Central memory CD8-positive, alpha-beta T cell (primary cell): Measurements from ENCODE around the gene SEC14L6.
"Not testable (repeated sequence)": the region's sequence is repeated elsewhere in the genome, so short reads cannot be mapped to it uniquely, and the experiment has no call there.

Experiments
- ATAC-seq: fragments of 150-1000 bp; cut with Tn5 transposase; replicated peaks from 2 replicates; pipeline ENCODE4 v1.10.0; 2022; ENCODE audit warnings: mild to moderate bottlenecking, moderate FRiP score, moderate number of reproducible peaks; ENCODE audit not compliant: poor library complexity, severe bottlenecking; ENCODE audit errors: extremely low read depth
- DNase-seq, 2 donors: peaks; one replicate each; pipeline ENCODE4 v3.0.0; 2021; ENCODE audit warnings: low spot score in 2 of 2
- H3K27ac Mint-ChIP-seq: one replicate; pipeline ENCODE4 v1.8.0; 2022; ENCODE audit warnings: low read depth, mild to moderate bottlenecking, moderate library complexity, mixed read lengths
- H3K27me3 Mint-ChIP-seq: one replicate; pipeline ENCODE4 v1.8.0; 2022; ENCODE audit warnings: mixed read lengths
- H3K36me3 Mint-ChIP-seq: one replicate; pipeline ENCODE4 v1.8.0; 2022; ENCODE audit warnings: mild to moderate bottlenecking, moderate library complexity, mixed read lengths; ENCODE audit not compliant: insufficient read depth
- H3K4me1 Mint-ChIP-seq: one replicate; pipeline ENCODE4 v1.8.0; 2022; ENCODE audit warnings: mixed read lengths
- H3K4me3 Mint-ChIP-seq: one replicate; pipeline ENCODE4 v1.8.0; 2022; ENCODE audit warnings: mild to moderate bottlenecking, moderate library complexity, mixed read lengths
- H3K9me3 Mint-ChIP-seq: one replicate; pipeline ENCODE4 v1.8.0; 2022; ENCODE audit warnings: mixed read lengths

SEC14L6 gene

DNA sequence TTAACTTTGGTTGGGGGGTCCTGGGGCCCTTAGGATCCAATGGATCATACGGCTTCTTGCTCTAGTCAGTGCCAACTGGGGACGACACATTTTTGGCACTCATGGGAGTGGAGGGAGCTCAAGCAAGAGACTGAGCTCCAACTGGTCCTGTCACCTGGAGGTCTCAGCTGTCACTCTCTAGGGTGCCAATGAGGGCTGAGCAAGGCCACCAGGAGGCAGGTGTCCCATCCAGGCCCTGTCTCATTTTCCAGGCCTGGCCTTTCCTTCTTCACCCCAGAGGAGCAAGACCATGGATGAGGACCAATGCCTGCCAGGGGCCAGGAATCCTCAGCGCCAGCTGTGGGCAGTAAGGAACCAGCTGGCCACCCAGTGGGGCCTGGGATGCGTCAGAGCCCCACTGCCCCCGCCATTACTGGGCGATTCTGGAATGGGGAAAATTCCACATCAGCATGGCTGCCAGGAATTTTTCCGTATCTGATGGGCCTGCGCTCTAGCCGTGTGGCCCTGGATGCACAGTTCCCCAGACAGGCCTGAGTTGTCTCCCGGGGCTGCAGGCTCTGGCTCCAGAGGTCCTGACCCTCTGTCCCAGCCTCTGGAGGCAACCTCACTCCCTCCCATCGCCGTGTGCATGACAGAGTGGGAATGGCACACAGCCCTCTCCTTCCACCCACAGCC is 28.6 kb upstream of the SEC14L6 start:
- Mint-ChIP-seq H3K4me3 (no peak overlapping the region), H3K27me3 (no peaks in the 10 kb centered on the region), H3K36me3 (peaks cover 34% of the 10 kb centered on the region), H3K27ac (no peak overlapping the region), H3K9me3 (no peaks in the 10 kb centered on the region), H3K4me1 (no peaks in the 10 kb centered on the region)
- ATAC-seq (no peak), DNase-seq (no peak)

- DNase-seq (no peak), ATAC-seq (no peak)
- no peak within 1 kb of the TSS for H3K27ac Mint-ChIP-seq
- H3K4me1 Mint-ChIP-seq: no peaks in the 10 kb centered on the region
- H3K36me3 Mint-ChIP-seq: peaks cover 28% of the 10 kb centered on the region
- H3K27me3 Mint-ChIP-seq: no peaks in the 10 kb centered on the region
- H3K4me3 Mint-ChIP-seq: no peak within 1 kb of the TSS
- H3K9me3 Mint-ChIP-seq: no peaks in the 10 kb centered on the region
Observed at GRCh38 chr22:30574095-30574981, 27.8 kb upstream of the SEC14L6 start, which contains the start of gene GAL3ST1. Gene GAL3ST1 (minus strand): TSS chr22:30574665. CDS start chr22:30557392, 17,273 bp downstream.

DNA sequence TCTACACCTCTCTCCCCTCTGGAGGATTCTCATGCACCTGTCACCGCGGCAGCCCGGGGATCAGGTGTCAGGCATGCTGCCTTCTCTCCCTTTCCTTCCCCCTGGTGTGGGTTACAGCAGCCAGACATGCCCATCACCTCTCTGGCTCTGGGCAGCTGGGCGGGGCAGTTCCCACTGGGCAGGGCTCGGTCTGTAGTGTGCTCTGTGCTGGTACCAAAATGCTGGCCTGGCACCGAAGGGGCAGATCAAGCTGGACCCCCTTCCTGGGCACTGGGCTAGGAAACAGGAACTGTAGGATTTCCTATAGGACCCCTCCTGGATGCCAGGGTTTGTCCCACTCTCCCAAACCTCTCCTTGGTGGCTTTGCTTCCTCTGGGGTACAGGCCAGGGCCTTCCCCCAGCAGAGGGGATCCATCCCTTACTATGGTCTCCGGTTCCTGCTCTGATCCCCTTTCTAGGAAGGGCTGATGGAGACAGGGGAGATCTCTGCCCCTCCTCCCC is 27.1 kb upstream of the SEC14L6 start:
- Mint-ChIP-seq H3K27me3 (no peaks in the 10 kb centered on the region), H3K36me3 (peaks cover 23% of the 10 kb centered on the region), H3K4me3 (no peak overlapping the region), H3K27ac (no peak overlapping the region), H3K9me3 (no peaks in the 10 kb centered on the region), H3K4me1 (no peaks in the 10 kb centered on the region)
- DNase-seq (no peak), ATAC-seq (no peak)

DNA sequence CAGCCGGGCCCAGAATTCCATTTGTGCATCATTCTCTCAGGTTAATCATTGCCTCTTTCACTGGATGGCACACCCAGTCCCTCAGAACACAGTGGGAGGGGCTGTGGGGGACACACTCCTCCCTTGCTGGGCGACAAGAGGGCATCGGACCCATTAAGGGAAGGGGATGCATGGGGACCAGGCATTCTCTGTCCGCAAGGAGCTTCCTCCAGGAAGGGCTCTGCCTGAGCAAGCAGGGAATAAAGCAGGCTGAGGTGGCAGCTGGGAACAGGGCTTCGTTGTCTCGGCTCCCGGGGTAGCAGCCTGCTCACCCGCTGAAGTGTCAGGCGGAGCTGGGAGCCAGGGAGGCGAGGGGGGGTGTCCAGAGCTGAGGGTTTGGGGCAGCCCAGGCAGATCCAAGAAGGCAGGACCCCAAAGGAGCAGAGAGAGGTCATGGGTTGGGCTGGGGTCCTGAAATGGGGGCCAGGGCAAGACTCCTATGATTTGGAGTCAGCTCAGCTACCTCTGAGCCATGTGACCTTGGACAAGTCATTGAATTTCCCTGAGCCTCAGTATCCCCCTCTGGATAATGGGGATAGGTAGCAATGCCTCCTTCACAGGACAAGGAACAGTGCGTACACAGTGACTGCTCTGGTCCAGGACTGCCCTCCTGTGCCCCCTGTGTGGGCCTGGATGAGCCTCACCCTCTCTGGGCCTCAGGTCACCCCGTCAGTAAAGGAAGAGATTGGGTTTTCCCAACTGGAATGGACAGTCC is 26.5 kb upstream of the SEC14L6 start:
- Mint-ChIP-seq H3K27me3 (no peaks in the 10 kb centered on the region), H3K27ac (no peak overlapping the region), H3K9me3 (no peaks in the 10 kb centered on the region), H3K4me1 (no peaks in the 10 kb centered on the region), H3K36me3 (peaks cover 18% of the 10 kb centered on the region), H3K4me3 (no peak overlapping the region)
- no peak for ATAC-seq
- DNase-seq: no peak

DNA sequence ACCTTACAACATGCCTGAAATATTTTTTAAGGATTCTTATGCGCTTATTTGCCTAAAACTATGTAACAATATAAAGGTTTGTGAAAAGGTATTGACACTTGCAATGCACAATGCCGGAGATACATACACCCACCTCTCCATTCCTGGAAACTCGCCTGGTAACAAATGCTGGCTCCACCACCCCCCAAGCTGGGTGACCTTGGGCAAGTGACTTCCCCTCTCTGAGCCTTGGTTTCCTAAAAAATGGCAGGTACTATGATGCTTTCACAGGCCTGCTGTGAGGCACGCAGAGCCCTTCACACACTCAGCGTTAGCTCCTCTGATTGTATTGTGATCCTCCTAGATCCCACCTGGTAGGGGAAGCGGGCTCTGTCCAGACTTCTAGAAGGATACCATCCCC is 25.7 kb upstream of the SEC14L6 start:
- Mint-ChIP-seq H3K4me3 (no peak overlapping the region), H3K27me3 (no peaks in the 10 kb centered on the region), H3K4me1 (no peaks in the 10 kb centered on the region), H3K9me3 (no peaks in the 10 kb centered on the region), H3K36me3 (peaks cover 10% of the 10 kb centered on the region), H3K27ac (no peak overlapping the region)
- no peak for DNase-seq
- ATAC-seq: no peak

- H3K4me3 Mint-ChIP-seq: no peak overlapping the region
- no peaks in the 10 kb centered on the region for H3K36me3 Mint-ChIP-seq
- DNase-seq (no peak), ATAC-seq (no peak)
- H3K27ac Mint-ChIP-seq: no peak overlapping the region
- H3K4me1 Mint-ChIP-seq: no peaks in the 10 kb centered on the region
- no peaks in the 10 kb centered on the region for H3K27me3 Mint-ChIP-seq
- no peaks in the 10 kb centered on the region for H3K9me3 Mint-ChIP-seq
Observed at GRCh38 chr22:30569674-30570202, 23.2 kb upstream of the SEC14L6 start.

DNA sequence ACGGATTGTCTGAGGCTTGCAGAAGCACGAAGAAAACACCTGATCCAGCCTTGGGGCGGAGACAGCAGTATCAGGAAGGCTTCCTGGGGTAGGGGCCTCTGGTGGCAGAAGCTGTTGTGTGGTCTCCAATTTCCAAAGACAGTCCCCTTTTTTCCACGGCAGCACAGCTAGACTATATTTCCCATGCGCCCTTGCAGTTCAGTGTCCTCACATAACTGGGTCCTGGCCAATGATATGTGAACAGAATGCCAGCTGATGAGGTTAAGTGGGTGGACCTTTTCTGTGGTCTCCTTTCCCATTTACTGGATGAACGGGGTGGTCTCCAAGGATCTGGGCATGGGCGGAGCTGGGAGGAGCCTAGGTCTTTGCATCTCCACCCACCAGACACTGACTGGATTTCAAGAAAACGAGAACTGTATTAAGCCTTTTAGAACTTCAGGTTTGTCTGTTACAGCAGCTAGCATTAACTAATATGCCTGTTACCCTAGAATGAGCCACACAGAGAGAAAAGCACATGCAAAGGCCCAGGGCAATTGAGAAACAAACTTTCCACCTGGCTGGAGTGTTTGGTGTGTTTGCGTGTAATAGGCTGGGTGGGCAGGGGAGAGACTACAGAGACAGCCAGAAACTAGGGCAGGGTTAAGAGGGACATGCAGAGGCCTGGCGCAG is 21.7 kb upstream of the SEC14L6 start:
- Mint-ChIP-seq H3K36me3 (no peaks in the 10 kb centered on the region), H3K9me3 (no peaks in the 10 kb centered on the region), H3K4me1 (no peaks in the 10 kb centered on the region), H3K4me3 (no peak overlapping the region), H3K27ac (no peak overlapping the region), H3K27me3 (no peaks in the 10 kb centered on the region)
- ATAC-seq (no peak), DNase-seq (no peak)

DNA sequence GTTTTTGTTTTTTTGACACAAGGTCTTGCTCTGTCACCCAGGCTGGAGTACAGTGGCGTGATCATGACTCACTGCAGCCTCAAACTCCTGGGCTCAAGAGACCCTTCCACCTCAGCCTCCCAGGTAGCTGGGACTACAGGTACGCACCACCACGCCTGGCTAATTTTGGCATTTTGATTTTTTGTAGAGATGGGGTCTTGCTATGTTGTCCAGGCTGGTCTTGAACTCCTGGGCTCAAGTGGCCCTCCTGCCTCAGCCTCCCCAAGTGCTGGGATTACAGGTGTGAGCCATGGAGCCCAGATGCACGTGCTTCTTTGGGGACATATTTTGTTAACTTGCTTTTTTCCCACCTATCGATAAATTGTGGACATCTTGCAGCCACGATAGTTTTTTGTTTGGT is 20.7 kb upstream of the SEC14L6 start:
- H3K27me3 Mint-ChIP-seq: not testable (repeated sequence)

DNA sequence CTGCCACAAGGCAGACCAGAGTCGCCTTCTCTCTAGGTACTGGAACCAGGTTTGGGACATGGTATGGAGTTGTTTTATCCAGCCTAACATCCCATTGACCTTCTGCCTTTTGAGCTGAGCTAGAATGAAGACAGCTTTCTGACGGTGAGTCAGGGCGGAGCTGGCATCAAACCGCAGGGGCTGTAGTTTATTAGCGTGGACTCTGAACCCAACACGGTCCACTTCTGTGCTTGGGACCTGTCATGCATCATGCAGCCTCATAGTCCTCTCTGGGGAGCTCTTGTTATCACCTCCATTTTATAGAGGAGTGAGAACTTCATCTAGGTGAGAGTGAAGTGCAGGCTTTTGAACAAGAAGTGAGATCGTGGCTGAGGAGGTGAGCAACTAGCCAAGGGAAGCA is 19.6 kb upstream of the SEC14L6 start:
- Mint-ChIP-seq H3K27me3 (no peaks in the 10 kb centered on the region), H3K36me3 (peaks cover 2% of the 10 kb centered on the region), H3K4me3 (no peak overlapping the region), H3K27ac (no peak overlapping the region), H3K4me1 (no peaks in the 10 kb centered on the region), H3K9me3 (no peaks in the 10 kb centered on the region)
- DNase-seq (no peak), ATAC-seq (no peak)

More for the DNA sequence above, 20.7 kb upstream of the SEC14L6 start:
- H3K27ac Mint-ChIP-seq, ATAC-seq, H3K9me3 Mint-ChIP-seq, DNase-seq, H3K36me3 Mint-ChIP-seq, H3K4me1 Mint-ChIP-seq, H3K4me3 Mint-ChIP-seq: not testable (repeated sequence)

DNA sequence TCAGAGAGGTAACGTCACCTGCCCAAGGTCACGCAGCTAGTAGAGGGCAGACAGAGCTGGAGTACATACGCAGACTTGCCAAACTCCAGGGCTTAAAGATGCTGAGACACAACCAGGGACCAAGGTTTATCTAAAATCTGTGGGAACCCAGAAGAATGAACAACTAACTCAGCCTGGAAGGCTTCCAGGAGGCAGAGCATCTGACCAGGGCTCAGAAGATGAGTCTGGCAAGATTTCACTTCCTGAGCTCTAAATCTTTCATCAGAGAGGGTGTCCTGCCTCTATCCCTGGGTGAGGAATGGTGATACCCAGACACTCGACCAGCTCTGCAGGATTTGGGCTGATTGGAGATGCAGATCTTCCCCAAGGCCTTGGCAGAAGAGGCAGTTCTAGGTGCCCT is 18.8 kb upstream of the SEC14L6 start:
- DNase-seq (no peak), ATAC-seq (no peak)
- H3K4me1 Mint-ChIP-seq: no peaks in the 10 kb centered on the region
- peaks cover 2% of the 10 kb centered on the region for H3K36me3 Mint-ChIP-seq
- H3K27ac Mint-ChIP-seq: no peak overlapping the region
- H3K4me3 Mint-ChIP-seq: no peak overlapping the region
- no peaks in the 10 kb centered on the region for H3K9me3 Mint-ChIP-seq
- no peaks in the 10 kb centered on the region for H3K27me3 Mint-ChIP-seq

- ATAC-seq (no peak), DNase-seq (no peak)
- Mint-ChIP-seq H3K4me1 (no peaks in the 10 kb centered on the region), H3K27ac (no peak overlapping the region), H3K4me3 (no peak overlapping the region), H3K36me3 (peaks cover 2% of the 10 kb centered on the region), H3K27me3 (no peaks in the 10 kb centered on the region), H3K9me3 (no peaks in the 10 kb centered on the region)
Observed at GRCh38 chr22:30564761-30565119, 18.2 kb upstream of the SEC14L6 start.
